ENCODE results near the gene CCDC169.
A peak's percentile ranks its signal among the peaks of the same experiment; 100 is the strongest.
"Not testable (repeated sequence)": the region's sequence is repeated elsewhere in the genome, so short reads cannot be mapped to it uniquely, and the experiment has no call there.

Gene CCDC169

DNA sequence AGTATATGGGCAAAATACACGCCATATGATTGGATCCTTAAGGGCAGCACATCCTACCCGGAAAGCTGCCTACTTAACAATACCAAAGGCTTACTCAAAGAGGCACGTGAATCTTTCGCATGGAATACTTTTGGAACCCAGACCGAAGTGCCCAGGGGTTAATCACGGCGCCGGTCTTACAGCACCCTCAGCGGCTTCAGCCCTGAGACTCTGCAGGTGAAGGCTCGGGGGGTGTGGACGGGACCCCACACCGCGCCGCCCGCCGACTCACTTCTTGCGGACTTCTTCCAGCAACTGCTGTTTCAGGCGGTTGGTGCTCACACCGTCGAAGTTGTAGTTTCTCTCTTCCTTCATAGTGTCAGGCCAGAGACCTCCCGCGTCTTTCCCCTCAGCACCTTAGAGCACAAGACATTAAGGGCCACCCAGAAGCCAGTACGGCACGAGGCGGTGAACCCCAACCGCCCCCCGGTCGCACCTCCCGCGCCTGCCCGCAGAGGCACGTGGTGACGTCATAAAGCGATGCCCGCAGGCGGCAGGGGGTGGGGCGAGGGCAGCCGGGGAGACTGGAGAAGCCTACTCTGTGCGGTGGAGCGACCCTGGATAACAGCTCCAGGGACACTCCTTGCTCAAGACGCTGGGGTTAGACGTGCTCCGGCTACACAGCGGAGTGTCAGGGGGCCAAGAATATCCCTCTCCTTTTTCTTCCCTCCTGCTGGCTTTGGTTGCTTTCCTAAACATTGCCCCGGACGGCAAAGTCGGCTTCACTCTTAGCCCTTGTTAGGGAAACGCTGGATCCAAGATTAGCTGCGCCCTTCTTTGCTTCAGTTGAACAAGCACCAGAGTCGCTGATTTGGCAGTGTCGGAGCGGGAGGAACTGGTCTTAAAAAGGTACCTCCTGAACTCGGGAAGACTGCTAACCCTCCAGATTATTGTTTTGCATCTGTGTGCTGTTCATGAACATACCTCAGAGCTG is at the start of gene CCDC169:
TSS of gene CCDC169 (minus strand) at position 449 of the 973 bp plus-strand sequence. CDS start at position 354, 95 bp downstream.
- DNase-seq, result peak; percentile 53 to 58
- H3K27ac Mint-ChIP-seq, result peak within 1 kb of the TSS; percentile 76 to 83
- peak within 1 kb of the TSS; percentile 87 to 89 for H3K4me3 Mint-ChIP-seq
- H3K9me3 Mint-ChIP-seq, result no peaks in the 10 kb centered on the region
- peaks cover 59% of the 10 kb centered on the region for H3K27me3 Mint-ChIP-seq
- peaks cover 21% of the 10 kb centered on the region for H3K4me1 Mint-ChIP-seq
- ATAC-seq, result peak; percentile 89

- Mint-ChIP-seq H3K4me1 (peaks cover 30% of the 10 kb centered on the region), H3K4me3 (peak within 1 kb of the TSS; percentile 73 to 85), H3K27ac (peak within 1 kb of the TSS; percentile 95 to 99), H3K9me3 (no peaks in the 10 kb centered on the region), H3K27me3 (no peaks in the 10 kb centered on the region)
- DNase-seq (peak; percentile 88 to 89), ATAC-seq (peak; percentile 90)
These were observed 48.8 kb upstream of the CCDC169 start, which contains the start of gene SPART for GRCh38 chr13:36346222-36347083. Gene SPART (minus strand): TSS chr13:36346394. CDS start chr13:36335830, 10,564 bp downstream.

DNA sequence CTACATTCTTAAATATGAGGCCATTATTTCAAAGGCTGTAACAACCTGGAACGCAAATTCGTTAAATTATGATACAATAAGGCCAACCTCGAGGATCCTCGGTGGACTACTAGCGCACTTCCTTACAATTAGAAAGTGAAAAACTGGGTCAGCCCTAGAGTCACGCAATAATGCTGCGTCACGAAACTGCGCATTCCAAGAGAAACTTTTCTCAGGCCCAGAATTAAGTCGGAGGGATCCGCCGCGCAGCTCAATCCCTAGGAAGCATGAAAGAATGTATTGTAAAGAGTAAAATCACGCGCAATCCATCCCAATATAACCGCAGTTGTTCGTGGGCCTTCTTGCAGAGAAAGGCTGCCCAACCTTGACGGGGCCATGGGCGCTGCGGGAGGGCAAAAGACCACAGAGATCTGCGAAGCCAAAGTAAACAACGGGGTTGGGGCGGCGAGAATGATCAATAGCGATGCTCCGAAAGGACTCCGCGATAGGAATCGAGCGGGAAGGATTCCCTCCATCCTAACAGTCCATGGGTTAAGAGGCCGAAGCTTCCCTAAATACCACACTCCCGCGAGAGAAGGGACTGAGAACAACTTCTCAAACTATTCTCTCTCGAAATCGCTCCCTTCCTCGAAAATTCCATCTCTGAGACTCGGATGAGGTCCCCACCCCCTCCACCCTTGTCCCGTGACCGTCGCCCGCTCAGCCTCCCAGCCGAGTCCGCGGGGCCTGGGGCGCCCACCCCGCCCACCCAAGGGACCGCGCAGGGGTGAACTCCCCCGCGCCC is 48.0 kb upstream of the CCDC169 start:
- Mint-ChIP-seq H3K9me3 (no peaks in the 10 kb centered on the region), H3K4me3 (peak overlapping the region; percentile 73 to 85), H3K4me1 (peaks cover 35% of the 10 kb centered on the region), H3K27ac (peak overlapping the region; percentile 95 to 99), H3K27me3 (no peaks in the 10 kb centered on the region)
- DNase-seq (peak; percentile 36 to 41), ATAC-seq (peak; percentile 56)

DNA sequence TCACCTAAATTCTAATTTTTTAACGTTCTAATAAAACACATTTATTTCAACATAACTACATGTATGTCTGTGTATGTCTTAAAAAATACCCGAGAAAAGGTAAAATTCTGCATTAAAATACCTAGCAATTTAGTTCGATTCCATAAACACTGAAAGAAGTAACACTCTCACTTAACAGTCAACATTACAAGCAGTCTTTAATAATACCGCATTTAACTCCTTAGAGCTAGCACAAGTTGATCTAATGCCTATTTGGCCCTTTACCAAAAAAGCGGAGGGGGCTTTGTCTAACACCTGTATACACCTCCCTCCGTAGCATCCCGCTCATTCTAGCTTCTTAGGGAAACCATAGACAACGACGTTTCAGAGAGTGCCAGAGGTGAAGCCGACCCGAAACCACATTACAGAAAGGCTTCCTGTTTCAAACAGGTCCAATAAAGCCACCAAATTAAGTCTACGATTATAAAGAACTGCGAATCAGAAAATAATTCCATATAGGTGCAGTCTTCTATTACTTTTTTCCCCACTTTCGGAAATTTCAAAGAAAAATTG is 47.3 kb upstream of the CCDC169 start:
- ATAC-seq (no peak), DNase-seq (peak; percentile 5 to 10)
- H3K4me3 Mint-ChIP-seq, result peak overlapping the region; percentile 73 to 85
- no peaks in the 10 kb centered on the region for H3K9me3 Mint-ChIP-seq
- peaks cover 37% of the 10 kb centered on the region for H3K4me1 Mint-ChIP-seq
- no peaks in the 10 kb centered on the region for H3K27me3 Mint-ChIP-seq
- peak overlapping the region; percentile 95 to 99 for H3K27ac Mint-ChIP-seq

GRCh38 chr13:36344173-36344572 is 46.6 kb upstream of the CCDC169 start:
- ATAC-seq, result no peak
- peak overlapping the region; percentile 63 to 73 for H3K4me3 Mint-ChIP-seq
- H3K27ac Mint-ChIP-seq, result peak overlapping the region in 1 of 2 donors; percentile 69
- H3K4me1 Mint-ChIP-seq, result peaks cover 43% of the 10 kb centered on the region
- no peaks in the 10 kb centered on the region for H3K27me3 Mint-ChIP-seq
- H3K9me3 Mint-ChIP-seq, result no peaks in the 10 kb centered on the region
- DNase-seq, result no peak

DNA sequence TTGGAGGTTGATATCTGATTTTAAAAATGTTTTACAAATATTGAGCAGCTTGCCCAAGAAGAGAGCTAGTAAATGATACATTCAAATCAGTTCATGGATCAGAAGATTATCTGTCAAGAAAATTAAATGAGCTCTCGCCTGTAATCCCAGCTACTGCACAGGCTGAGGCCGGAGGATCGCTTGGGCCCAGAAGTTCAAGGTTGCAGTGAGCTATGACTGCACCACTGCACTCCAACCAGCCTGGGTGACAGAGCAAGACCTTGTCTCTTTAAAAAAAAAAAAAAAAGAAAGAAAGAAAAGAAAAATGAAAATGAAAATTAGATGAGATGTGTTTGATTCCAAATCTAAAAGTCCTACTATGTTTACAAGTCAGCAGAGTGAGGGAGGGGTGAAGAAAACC is 46.2 kb upstream of the CCDC169 start:
- ATAC-seq (no peak), DNase-seq (no peak)
- H3K4me3 Mint-ChIP-seq, result peak overlapping the region; percentile 63 to 73
- H3K9me3 Mint-ChIP-seq, result no peaks in the 10 kb centered on the region
- H3K27me3 Mint-ChIP-seq, result no peaks in the 10 kb centered on the region
- H3K4me1 Mint-ChIP-seq, result peaks cover 46% of the 10 kb centered on the region
- H3K27ac Mint-ChIP-seq, result peak overlapping the region in 1 of 2 donors; percentile 69

GRCh38 chr13:36342715-36343114 is 45.1 kb upstream of the CCDC169 start:
- H3K4me3 Mint-ChIP-seq, result no peak overlapping the region
- DNase-seq, result no peak
- H3K4me1 Mint-ChIP-seq, result peaks cover 53% of the 10 kb centered on the region
- H3K9me3 Mint-ChIP-seq, result no peaks in the 10 kb centered on the region
- no peak overlapping the region for H3K27ac Mint-ChIP-seq
- ATAC-seq, result no peak
- H3K27me3 Mint-ChIP-seq, result no peaks in the 10 kb centered on the region

GRCh38 chr13:36341718-36342117 is 44.1 kb upstream of the CCDC169 start:
- Mint-ChIP-seq H3K27me3 (no peaks in the 10 kb centered on the region), H3K9me3 (no peaks in the 10 kb centered on the region), H3K27ac (peak overlapping the region in 1 of 2 donors; percentile 28), H3K4me1 (peaks cover 62% of the 10 kb centered on the region), H3K4me3 (no peak overlapping the region)
- no peak for ATAC-seq
- no peak for DNase-seq

- ATAC-seq (no peak), DNase-seq (no peak)
- H3K4me1 Mint-ChIP-seq, result peaks cover 76% of the 10 kb centered on the region
- no peak overlapping the region for H3K4me3 Mint-ChIP-seq
- no peaks in the 10 kb centered on the region for H3K27me3 Mint-ChIP-seq
- peak overlapping the region in 1 of 2 donors; percentile 37 for H3K27ac Mint-ChIP-seq
- no peaks in the 10 kb centered on the region for H3K9me3 Mint-ChIP-seq
These were observed 42.1 kb upstream of the CCDC169 start for GRCh38 chr13:36339600-36340155.

DNA sequence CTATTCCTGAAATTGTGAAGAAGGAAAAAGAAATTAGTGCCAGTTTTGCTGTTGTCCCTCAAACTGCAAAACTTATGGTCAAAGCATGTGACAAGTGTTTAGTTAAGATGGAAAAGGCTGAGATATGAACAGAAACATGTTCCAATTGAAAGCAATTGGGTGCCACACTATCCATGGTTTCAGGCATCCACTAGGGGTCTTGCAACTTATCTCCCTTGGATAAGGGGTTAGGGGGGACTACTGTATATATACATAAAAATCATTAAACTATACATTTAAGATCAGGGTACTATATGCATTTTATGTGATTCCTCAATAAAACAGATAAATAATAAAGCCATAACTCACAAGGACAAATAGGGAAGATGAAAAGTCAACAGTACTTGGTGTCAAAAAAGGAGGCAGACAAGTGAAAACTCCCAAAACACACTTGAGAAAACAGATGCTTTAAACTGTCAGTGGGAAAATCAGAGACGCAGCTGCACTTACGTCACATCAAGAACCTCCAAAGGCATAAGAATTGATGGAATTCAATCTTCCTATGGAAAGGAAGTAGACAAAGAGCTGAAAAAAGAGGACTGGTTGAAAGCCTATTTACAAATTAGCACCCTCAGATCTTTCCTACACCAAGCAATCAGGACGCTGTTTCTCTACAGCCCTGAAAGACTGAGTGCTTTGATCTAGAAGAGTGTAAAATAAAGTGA is 40.5 kb upstream of the CCDC169 start:
- DNase-seq, result no peak
- Mint-ChIP-seq H3K9me3 (no peaks in the 10 kb centered on the region), H3K4me3 (no peak overlapping the region), H3K27ac (no peak overlapping the region), H3K4me1 (peaks cover 75% of the 10 kb centered on the region), H3K27me3 (no peaks in the 10 kb centered on the region)
- no peak for ATAC-seq

DNA sequence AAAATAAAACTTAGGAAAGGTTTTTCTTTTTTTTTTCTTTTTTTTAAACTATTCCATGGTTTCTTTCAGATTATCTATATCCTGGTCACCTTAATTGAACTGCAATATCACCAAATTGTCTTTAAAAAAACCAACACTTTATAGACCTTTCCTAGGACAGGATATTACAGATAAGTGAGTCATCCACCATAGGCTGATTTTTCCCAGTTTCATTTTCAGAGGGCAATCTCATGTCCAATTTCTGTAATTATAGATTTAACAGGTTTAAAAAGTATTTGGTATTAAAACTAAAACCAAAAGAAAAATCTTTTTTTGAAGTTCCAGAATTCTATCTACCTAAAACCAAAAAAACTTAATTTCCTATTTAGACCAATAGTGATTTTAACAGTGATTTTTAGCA is 35.4 kb upstream of the CCDC169 start:
- Mint-ChIP-seq H3K27ac (no peak overlapping the region), H3K9me3 (no peaks in the 10 kb centered on the region), H3K4me3 (no peak overlapping the region), H3K27me3 (no peaks in the 10 kb centered on the region), H3K4me1 (peaks cover 39% of the 10 kb centered on the region)
- no peak for ATAC-seq
- no peak for DNase-seq

- peaks cover 35% of the 10 kb centered on the region for H3K4me1 Mint-ChIP-seq
- H3K4me3 Mint-ChIP-seq, H3K27me3 Mint-ChIP-seq, H3K27ac Mint-ChIP-seq, ATAC-seq, DNase-seq, H3K9me3 Mint-ChIP-seq: not testable (repeated sequence)
These were observed 34.6 kb upstream of the CCDC169 start for GRCh38 chr13:36332255-36332654.

GRCh38 chr13:36331280-36331679 is 33.7 kb upstream of the CCDC169 start:
- no peak overlapping the region for H3K4me3 Mint-ChIP-seq
- H3K27me3 Mint-ChIP-seq, result no peaks in the 10 kb centered on the region
- H3K9me3 Mint-ChIP-seq, result no peaks in the 10 kb centered on the region
- no peak for ATAC-seq
- H3K27ac Mint-ChIP-seq, result no peak overlapping the region
- H3K4me1 Mint-ChIP-seq, result peaks cover 26% of the 10 kb centered on the region
- DNase-seq, result no peak

GRCh38 chr13:36329361-36329760 is 31.7 kb upstream of the CCDC169 start:
- ATAC-seq (no peak), DNase-seq (no peak)
- no peak overlapping the region for H3K27ac Mint-ChIP-seq
- no peak overlapping the region for H3K4me3 Mint-ChIP-seq
- H3K9me3 Mint-ChIP-seq, result no peaks in the 10 kb centered on the region
- H3K4me1 Mint-ChIP-seq, result peaks cover 11% of the 10 kb centered on the region
- no peaks in the 10 kb centered on the region for H3K27me3 Mint-ChIP-seq

Data from stimulated activated naive CD8-positive, alpha-beta T cell treated with anti-CD3 and anti-CD28 coated beads, Interleukin-15, amount 100 ng/mL, for 72 hours (primary cell).